ENCODE results near the gene PRSS22.

The PRSS22 gene

DNA sequence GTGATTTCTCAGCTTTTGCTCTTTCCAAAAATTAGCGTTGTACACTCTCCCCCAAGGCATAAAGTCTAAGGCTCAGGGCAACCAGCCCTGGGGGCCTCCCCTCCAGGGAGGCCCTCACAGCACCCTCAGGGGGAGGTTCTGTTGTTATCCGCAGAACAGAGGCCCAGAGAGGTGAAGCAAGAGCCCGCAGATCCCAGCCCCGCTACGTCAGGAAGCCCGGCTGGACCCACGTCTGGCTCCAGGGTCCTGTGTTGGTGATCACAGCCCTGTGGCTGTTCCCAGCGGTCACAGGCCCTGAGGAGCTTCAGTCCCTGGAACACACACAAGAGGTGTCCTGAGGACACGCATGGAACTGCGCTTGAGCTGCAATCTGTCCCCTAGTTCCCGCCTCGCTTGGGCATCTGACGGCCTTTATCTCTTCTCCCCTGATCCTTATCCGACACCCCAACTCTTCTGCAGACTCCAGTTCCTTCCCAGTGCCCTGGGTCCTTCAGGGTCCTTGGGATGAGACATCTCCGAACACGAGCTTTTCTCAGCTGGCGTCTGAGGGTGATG, 29.0 kb downstream of the PRSS22 start:
- DNase-seq (ENCODE audit: low read depth), result no peak

DNA sequence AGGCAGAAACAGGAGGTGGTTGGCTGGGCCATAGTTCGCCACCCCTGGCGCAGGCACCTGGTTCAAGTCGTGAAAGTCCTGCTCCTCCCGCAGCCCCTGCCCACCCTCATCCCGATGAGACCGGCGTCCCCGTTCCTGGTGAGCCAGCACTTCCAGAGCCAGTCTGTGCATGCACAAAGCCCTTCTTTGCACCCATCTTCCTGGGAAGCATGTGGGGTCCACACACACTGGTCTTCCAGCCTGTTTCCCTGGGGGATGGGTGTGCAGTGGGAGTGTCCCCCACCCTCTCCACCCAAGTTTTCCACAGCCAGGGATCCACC, 29.5 kb downstream of the PRSS22 start:
- no peak for DNase-seq (ENCODE audit: low read depth)

DNA sequence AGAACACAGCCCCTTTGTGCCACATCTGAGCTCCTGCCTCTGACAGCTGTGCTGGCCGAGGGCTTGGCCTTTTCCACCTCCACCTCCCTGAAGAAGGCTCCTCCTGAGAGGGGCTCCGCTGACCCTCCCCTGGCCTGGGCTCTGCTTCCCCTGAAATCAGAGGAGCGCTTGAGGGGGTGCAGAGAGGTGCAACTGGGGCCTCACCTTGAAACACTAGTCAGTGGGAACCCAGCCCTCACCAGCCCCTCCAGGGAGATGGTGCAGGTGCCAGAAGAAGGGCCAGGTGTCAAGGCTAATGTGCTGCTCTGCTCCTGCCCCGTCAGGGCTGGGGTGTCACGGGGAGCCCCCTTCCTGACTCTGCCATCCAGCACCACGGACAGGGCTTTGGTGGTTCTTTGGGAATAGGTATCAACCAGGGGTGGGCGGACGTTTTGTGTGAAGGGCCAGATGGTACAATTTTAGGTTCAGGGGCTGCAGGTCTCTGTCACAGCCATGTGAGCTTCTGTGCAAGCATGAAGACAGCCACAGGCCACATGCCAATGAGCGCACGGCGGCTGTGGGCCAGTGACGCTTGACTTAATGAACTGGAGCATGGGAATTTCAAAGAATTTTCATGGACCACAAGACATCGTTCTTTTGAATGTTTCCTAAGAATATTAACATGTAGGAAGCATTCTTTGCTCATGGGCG, 30.0 kb downstream of the PRSS22 start:
- no peak for DNase-seq (ENCODE audit: low read depth)

GRCh38 chr16:2827374-2827791, 30.6 kb downstream of the PRSS22 start:
- DNase-seq (ENCODE audit: low read depth), result no peak

DNA sequence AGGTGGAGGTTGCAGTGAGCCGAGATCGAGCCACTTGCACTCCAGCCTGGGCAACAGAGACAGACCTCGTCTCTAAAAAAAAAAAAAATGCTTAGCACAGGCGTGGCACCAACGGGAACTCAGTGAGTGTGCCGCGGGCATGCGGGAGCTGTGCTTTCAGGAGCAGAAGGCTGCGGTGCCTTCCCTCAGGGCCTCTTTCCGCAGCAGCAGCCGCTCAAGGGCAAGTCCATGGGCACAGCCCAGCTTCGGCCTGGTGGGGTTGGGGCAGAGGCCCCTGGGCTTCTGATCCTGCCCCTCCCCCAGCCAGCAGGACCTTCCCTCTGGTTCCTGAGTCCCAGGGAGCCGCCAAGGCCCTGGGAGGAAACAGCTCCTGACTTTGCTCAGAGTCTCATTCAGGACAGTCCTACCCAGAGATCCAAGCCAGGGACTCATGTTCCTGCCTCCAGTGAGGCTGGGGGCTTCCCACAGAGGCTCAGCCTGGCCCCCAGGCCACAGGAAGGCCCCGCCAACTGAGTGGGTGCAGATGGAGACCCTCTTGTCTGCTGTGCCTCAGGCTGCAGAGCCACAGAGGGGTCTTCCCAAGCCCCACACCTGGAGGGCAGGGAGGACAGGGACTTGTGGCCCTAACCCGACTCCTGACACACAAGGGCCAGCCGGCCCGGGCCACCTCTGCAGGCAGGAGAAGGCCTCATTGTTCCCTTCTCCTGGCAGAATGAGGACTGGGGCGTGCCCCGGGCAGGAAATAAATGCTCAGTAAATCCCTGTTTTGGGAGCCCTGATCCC, 31.2 kb downstream of the PRSS22 start:
- DNase-seq (ENCODE audit: low read depth), result no peak

GRCh38 chr16:2825906-2826305, 32.1 kb downstream of the PRSS22 start:
- DNase-seq (ENCODE audit: low read depth), result no peak

DNA sequence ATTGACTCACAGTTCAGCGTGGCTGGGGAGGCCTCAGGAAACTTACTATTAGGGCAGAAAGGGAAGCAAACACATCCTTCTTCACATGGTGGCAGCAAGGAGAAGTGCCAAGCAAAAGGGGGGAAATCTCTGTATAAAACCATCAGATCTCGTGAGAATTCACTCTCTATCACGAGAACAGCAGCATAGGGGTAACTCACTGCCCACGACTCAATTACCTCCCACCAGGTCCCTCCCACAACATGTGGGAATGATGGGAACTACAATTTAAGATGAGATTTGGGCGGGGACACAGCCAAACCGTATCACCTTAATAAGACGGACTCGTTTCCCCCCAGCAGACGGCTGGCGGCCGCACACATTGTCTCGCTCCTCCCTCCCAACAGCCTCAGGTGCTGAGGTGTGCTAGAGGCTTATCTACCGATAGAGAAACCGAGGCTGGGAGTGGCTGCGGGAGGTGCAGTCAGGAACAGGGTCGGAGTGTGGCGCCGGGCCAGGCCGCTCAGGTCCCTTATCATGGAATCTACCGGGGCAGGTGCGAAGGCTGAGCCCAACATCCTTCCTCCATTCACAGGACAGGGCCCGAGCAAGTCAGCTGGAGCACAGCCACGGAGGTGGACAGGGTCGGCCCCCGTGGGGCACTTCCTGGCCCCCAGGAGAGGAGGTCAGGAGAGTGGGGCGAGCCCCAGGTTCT, 32.8 kb downstream of the PRSS22 start:
- DNase-seq (ENCODE audit: low read depth), result no peak

DNA sequence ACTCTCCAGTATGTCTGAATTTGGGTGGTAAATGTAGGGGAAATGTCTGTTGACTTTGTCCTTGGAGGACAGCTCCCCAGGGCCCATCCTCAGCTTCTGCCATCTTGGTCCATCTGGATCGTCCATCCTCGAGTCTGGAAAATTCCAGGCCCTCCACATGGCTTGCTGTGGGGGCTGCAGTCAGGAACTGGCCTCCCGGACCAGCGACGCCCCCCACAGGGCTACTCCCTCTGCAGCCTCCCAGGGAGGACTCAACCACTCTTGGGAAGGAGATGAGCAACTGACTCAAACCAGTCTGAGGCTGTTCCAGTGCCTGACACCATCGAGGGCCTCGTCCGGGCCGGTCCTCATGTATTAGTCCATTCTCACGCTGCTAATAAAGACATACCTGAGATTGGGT, 33.3 kb downstream of the PRSS22 start:
- DNase-seq (ENCODE audit: low read depth), result no peak

DNA sequence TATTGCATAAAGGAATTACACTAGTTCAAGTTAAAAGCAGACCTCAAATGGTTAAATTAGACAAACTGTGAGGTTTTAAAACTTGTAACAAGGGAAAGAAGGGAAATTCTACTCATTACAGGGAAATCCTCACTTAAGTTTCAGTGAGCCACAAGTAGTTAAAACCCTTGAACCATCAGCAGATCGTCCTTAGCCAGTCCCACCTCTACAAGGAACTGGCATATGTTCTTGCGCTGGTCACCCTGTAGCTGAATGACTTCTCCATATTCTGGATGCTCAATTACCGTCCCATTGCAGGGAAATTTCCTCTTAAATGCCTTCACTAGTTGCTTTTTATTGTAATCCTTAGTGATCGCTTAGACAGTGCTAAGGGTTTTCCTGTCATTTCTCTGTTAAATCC, 35.5 kb downstream of the PRSS22 start:
- no peak for DNase-seq (ENCODE audit: low read depth)

- DNase-seq (ENCODE audit: low read depth), result no peak
Observed at GRCh38 chr16:2822158-2822495, 35.8 kb downstream of the PRSS22 start.

- DNase-seq (ENCODE audit: low read depth), result peak; percentile 10
Observed at GRCh38 chr16:2821487-2822157, 36.3 kb downstream of the PRSS22 start.

DNA sequence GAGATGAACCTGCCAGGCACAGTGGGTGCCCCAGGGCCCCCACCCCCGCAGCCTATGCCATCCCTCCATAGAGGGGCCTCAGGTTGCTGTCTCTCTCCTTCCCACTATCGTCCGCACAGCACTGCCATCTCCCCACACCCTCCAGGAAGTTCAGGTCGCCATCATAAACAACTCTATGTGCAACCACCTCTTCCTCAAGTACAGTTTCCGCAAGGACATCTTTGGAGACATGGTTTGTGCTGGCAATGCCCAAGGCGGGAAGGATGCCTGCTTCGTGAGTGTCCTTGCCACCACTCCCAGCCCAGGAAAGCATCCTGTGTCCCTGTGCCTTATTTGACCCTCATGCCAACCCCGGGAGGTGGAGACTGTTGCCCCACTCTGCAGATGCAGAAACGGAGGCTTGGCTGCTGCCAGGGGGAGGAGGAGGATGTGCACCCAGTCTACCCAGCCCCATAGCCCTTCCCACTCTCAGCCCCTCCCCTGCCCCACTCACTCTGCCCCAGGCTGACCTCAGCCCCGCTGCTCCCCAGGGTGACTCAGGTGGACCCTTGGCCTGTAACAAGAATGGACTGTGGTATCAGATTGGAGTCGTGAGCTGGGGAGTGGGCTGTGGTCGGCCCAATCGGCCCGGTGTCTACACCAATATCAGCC, 37.0 kb downstream of the PRSS22 start:
- DNase-seq (ENCODE audit: low read depth), result no peak

DNA sequence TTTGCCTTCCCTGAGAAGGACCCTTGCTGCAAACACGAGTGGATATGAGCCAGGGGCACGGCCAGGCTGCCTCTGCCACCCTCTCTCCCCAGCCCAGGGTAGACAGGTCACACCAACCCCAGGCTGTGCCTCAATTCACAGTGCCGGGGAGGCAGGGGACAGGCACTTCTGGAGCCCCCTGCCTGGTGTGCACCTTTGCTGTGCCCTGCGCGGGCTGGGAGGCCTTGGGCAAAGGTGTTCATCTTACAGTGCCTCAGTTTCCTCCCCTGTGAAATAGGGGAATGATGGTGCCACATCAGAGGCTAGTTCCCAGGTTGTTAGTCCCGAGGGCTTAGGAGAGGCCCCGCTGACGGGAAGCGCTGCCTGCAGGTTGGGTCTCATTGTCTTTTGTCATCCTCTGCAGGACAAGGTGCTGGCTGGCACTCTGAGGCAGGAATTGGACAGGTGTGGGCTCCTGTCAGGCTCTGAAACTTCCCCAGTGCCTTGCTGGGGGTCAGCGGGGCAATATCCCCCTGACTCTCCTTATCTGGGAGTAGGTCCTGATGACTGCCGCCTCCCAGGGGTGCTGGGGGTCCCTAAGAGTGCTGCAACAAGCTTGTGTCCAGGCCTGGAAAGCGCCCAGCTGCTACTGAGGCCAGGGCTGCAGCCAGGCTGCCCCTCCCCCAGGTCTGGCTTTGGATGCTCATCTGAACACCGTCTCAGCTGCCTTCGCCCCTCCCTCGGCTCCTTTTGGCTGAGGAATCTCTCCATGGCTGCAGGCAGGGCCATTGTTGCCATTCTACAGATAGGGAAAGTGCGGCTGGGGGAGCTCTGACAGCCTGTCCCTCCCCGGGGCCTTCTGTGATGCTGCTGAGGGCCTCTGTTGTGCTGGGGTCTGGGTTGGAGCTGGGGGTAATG, 37.8 kb downstream of the PRSS22 start:
- DNase-seq (ENCODE audit: low read depth), result no peak

DNA sequence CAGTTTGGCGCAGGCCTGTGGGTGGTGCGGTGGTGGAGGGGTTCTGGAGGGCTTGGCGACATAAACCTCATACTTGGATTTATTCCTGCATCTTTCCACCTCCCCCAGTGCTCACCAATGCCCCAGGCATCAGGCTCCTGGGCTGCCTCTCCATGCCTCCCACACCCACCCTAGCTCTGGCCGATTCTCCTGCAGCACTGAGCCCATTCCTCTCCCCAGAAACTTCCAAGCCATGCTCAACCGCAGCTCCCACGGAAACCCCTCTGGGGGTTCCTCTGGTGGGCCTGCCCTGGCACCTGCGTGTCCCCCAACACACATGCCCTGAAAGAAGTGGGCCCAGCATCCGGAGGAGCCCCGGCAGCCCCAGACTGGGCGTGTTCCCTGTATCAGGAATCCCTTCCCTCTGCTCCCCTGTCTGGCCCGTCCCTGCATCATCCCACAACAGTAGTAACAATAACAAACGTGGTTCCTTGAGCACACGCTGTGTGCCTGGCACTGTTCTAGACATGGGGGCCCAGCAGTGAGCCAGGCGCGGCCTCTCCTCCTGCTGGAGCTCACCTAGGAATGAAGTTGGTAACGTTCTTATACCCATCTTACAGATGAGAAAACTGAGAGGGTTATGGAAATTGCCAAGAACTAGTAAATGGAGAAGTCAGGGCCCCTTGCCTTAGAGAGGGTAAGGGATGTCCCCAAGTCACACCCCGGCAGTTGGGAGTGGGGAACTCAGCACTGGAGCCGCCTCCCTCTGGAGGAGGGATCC, 38.6 kb downstream of the PRSS22 start:
- DNase-seq (ENCODE audit: low read depth), result no peak

- DNase-seq (ENCODE audit: low read depth), result no peak
Observed at GRCh38 chr16:2818272-2818876, 39.6 kb downstream of the PRSS22 start.

GRCh38 chr16:2817340-2818271, 40.4 kb downstream of the PRSS22 start:
- no peak for DNase-seq (ENCODE audit: low read depth)

- no peak for DNase-seq (ENCODE audit: low read depth)
Observed at GRCh38 chr16:2816751-2817339, 41.1 kb downstream of the PRSS22 start, which contains the start of gene PRSS21. PRSS21 (plus strand) TSS chr16:2817237; CDS start chr16:2817269, 32 bp downstream.

- no peak for DNase-seq (ENCODE audit: low read depth)
Observed at GRCh38 chr16:2815299-2815771, 42.6 kb downstream of the PRSS22 start.

All from ELR (cell line).